ENCODE measurements around the gene TSPO2. TPM values are rescaled to one million over a fixed set of nuclear protein-coding genes. Genes with fewer than 3 reads are reported as not detected.

TSPO2 gene
- total RNA-seq, 1 donor from 2014 or later = 1.0 TPM

DNA sequence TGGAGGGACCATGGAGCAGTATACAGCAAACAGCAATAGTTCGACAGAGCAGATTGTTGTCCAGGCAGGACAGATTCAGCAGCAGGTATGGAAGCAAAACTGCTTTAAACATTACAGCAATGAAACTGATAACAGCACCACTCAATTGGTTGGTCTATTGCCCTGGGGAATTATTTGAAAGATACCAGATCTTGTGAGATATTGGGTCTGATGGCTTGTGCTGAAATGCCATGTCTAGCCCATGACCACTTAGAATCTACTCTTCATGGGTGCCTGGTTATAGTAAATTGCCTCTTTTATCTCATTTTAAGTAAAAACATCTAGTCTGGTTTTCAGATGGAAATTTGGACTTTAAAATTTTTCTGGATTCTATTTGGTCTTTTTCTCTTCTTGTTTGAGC lies 36.8 kb downstream of the TSPO2 start:
- H3K4me3 ChIP-seq (ENCODE audit: low read length in 3 of 3) = no peak overlapping the region
- no peak overlapping the region for H3K27ac ChIP-seq (ENCODE audit: low read depth, low read length)
- peaks cover 4 to 12% (median 10%) of the 10 kb centered on the region in 3 donors for H3K4me1 ChIP-seq (ENCODE audit: control insufficient read depth in 3 of 3, insufficient read depth in 3 of 3, low read length in 3 of 3)
- no peaks in the 10 kb centered on the region for H3K27me3 ChIP-seq (ENCODE audit: control insufficient read depth in 3 of 3, insufficient read depth in 3 of 3, low read length in 3 of 3)
- H3K9me3 ChIP-seq (ENCODE audit: control insufficient read depth in 3 of 3, low read length in 3 of 3) = no peaks in the 10 kb centered on the region
- H3K9ac ChIP-seq (ENCODE audit: low read depth in 1 of 3, low read length in 3 of 3) = no peak overlapping the region
- H3K36me3 ChIP-seq (ENCODE audit: control insufficient read depth in 3 of 3, insufficient read depth in 3 of 3, low read length in 3 of 3) = peaks cover 3 to 34% (median 16%) of the 10 kb centered on the region in 3 donors

DNA sequence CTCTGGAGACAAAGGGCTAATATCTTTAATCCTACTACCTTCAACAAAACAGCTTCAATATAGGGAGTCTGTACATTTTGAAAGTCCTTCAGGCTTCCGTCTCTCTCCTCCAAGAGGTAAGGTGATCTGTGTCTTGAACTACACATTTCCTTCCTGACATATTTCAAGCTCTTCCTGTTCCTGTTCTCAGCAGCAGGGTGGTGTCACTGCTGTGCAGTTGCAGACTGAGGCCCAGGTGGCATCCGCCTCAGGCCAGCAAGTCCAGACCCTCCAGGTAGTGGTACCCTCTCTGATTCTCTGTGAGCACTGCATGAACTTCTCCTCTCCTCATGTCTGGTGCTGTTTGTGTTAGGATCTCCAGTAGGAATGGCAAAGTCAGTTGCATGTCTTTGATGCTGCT lies 38.4 kb downstream of the TSPO2 start:
- no peak overlapping the region for H3K9ac ChIP-seq (ENCODE audit: low read depth in 1 of 3, low read length in 3 of 3)
- no peaks in the 10 kb centered on the region for H3K27me3 ChIP-seq (ENCODE audit: control insufficient read depth in 3 of 3, insufficient read depth in 3 of 3, low read length in 3 of 3)
- H3K27ac ChIP-seq (ENCODE audit: low read depth, low read length) = no peak overlapping the region
- H3K9me3 ChIP-seq (ENCODE audit: control insufficient read depth in 3 of 3, low read length in 3 of 3) = no peaks in the 10 kb centered on the region
- no peaks in the 10 kb centered on the region for H3K4me1 ChIP-seq (ENCODE audit: control insufficient read depth in 3 of 3, insufficient read depth in 3 of 3, low read length in 3 of 3)
- no peak overlapping the region for H3K4me3 ChIP-seq (ENCODE audit: low read length in 3 of 3)
- H3K36me3 ChIP-seq (ENCODE audit: control insufficient read depth in 3 of 3, insufficient read depth in 3 of 3, low read length in 3 of 3) = peaks cover 8 to 45% (median 25%) of the 10 kb centered on the region in 3 donors

DNA sequence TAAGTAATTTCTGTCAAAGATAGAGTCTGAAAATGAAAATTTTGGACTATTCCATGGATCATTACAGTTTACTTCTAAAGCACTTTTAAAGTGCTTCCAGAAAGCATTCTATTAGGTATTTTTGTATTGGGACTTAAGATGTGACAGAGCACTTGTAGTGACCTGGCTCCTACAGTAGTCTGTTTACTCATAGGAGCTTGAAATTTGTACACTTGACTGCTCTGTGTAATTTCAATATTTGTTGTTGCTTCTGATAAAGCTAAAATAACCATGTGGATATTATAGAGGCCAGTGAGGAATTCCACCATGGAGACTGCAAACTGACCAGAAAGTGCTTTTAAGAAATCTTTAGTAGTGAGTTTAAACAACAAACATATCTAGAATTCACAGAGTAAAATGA lies 40.8 kb downstream of the TSPO2 start:
- no peaks in the 10 kb centered on the region for H3K9me3 ChIP-seq (ENCODE audit: control insufficient read depth in 3 of 3, low read length in 3 of 3)
- H3K27ac ChIP-seq (ENCODE audit: low read depth, low read length) = no peak overlapping the region
- H3K9ac ChIP-seq (ENCODE audit: low read depth in 1 of 3, low read length in 3 of 3) = no peak overlapping the region
- H3K27me3 ChIP-seq (ENCODE audit: control insufficient read depth in 3 of 3, insufficient read depth in 3 of 3, low read length in 3 of 3) = no peaks in the 10 kb centered on the region
- H3K4me3 ChIP-seq (ENCODE audit: low read length in 3 of 3) = no peak overlapping the region
- H3K4me1 ChIP-seq (ENCODE audit: control insufficient read depth in 3 of 3, insufficient read depth in 3 of 3, low read length in 3 of 3) = no peaks in the 10 kb centered on the region
- peaks cover 8 to 51% (median 29%) of the 10 kb centered on the region in 3 donors for H3K36me3 ChIP-seq (ENCODE audit: control insufficient read depth in 3 of 3, insufficient read depth in 3 of 3, low read length in 3 of 3)

DNA sequence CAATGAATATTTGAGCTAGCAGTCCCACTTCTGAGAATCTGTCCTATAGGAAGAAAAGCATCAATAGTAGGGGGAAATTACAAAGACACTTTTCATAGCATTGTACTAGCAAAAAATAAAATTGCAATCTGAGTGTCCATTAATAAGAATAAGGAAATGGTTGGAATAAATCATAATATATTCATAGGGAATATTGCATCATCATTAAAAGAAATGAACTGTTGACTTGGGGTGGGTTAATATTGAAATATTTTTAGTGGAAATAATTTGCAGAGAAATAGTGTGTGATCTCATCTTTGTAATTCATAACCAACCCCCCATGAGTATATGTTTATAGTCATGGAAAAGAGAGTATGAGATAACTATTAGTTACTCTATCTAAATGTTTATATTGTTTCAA lies 42.9 kb downstream of the TSPO2 start:
- Histone ChIP-seq H3K27ac (ENCODE audit: low read depth, low read length) (no peak overlapping the region), H3K4me1 (ENCODE audit: control insufficient read depth in 3 of 3, insufficient read depth in 3 of 3, low read length in 3 of 3) (no peaks in the 10 kb centered on the region), H3K9me3 (ENCODE audit: control insufficient read depth in 3 of 3, low read length in 3 of 3) (no peaks in the 10 kb centered on the region), H3K36me3 (ENCODE audit: control insufficient read depth in 3 of 3, insufficient read depth in 3 of 3, low read length in 3 of 3) (peaks cover 17 to 47% (median 40%) of the 10 kb centered on the region in 3 donors), H3K27me3 (ENCODE audit: control insufficient read depth in 3 of 3, insufficient read depth in 3 of 3, low read length in 3 of 3) (no peaks in the 10 kb centered on the region), H3K9ac (ENCODE audit: low read depth in 1 of 3, low read length in 3 of 3) (no peak overlapping the region), H3K4me3 (ENCODE audit: low read length in 3 of 3) (no peak overlapping the region)

DNA sequence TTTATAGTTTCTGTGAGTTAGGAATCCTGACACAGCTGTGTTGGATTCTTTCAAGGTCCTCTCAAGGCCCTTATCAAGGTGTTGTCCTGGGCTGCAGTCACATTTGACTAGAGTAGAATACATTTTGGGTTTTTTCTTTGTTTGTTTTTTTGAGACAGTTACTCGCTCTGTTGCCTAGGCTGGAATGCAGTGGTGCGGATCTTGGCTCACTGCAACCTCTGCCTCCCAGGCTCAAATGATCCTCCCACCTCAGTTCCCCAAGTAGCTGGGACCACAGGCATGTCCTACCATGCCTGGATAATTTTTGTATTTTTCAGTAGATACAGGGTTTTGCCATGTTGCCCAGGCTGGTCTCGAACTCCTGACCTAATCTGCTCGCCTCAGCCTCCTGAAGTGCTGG lies 46.2 kb downstream of the TSPO2 start:
- no peaks in the 10 kb centered on the region for H3K9me3 ChIP-seq (ENCODE audit: control insufficient read depth in 3 of 3, low read length in 3 of 3)
- H3K27ac ChIP-seq (ENCODE audit: low read depth, low read length) = no peak overlapping the region
- no peak overlapping the region for H3K4me3 ChIP-seq (ENCODE audit: low read length in 3 of 3)
- H3K4me1 ChIP-seq (ENCODE audit: control insufficient read depth in 3 of 3, insufficient read depth in 3 of 3, low read length in 3 of 3) = no peaks in the 10 kb centered on the region
- peaks cover 23 to 62% (median 56%) of the 10 kb centered on the region in 3 donors for H3K36me3 ChIP-seq (ENCODE audit: control insufficient read depth in 3 of 3, insufficient read depth in 3 of 3, low read length in 3 of 3)
- H3K9ac ChIP-seq (ENCODE audit: low read depth in 1 of 3, low read length in 3 of 3) = no peak overlapping the region
- no peaks in the 10 kb centered on the region for H3K27me3 ChIP-seq (ENCODE audit: control insufficient read depth in 3 of 3, insufficient read depth in 3 of 3, low read length in 3 of 3)

DNA sequence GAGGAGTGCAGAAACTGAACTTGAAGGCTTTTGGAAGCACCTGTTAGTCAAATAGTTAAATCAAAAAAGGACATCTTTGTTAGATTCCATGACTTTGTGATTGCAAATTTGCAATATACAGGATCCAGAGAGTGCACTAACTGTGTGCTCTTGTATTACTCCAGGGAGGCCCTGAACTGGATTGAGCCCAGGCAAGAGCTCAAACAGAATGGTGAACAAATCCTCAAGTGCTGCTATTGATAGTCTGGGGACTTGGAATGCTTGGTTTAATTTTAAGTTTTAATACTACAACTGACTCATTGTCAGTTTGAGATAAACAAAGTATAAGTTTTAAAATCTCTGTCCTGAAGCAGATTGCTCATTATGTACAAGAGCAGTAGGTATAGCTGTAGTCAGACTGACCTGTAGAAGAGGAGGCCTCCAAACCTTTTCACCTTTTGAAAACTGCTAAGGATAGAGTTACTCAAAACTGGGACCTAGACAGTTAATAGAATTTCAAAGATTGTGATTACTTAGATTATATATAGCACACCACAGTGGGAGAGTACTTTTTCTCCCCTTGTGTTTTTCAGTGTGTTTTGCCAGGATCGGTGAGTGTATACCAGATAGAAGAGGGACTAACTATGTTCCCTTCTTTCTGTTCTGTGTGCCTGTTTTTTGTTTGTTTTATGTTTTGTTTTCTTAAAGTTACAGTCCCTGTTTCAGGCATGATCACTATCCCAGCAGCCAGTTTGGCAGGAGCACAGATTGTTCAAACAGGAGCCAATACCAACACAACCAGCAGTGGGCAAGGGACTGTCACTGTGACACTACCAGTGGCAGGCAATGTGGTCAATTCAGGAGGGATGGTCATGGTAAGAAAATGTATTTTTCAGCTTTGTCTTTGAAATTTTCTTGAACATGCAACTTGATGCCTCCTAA lies 48.8 kb downstream of the TSPO2 start:
- H3K27me3 ChIP-seq (ENCODE audit: control insufficient read depth in 3 of 3, insufficient read depth in 3 of 3, low read length in 3 of 3) = no peaks in the 10 kb centered on the region
- no peak overlapping the region for H3K27ac ChIP-seq (ENCODE audit: low read depth, low read length)
- H3K9ac ChIP-seq (ENCODE audit: low read depth in 1 of 3, low read length in 3 of 3) = no peak overlapping the region
- H3K9me3 ChIP-seq (ENCODE audit: control insufficient read depth in 3 of 3, low read length in 3 of 3) = no peaks in the 10 kb centered on the region
- H3K4me3 ChIP-seq (ENCODE audit: low read length in 3 of 3) = no peak overlapping the region
- H3K4me1 ChIP-seq (ENCODE audit: control insufficient read depth in 3 of 3, insufficient read depth in 3 of 3, low read length in 3 of 3) = no peaks in the 10 kb centered on the region
- H3K36me3 ChIP-seq (ENCODE audit: control insufficient read depth in 3 of 3, insufficient read depth in 3 of 3, low read length in 3 of 3) = peaks cover 36 to 69% (median 67%) of the 10 kb centered on the region in 3 donors

DNA sequence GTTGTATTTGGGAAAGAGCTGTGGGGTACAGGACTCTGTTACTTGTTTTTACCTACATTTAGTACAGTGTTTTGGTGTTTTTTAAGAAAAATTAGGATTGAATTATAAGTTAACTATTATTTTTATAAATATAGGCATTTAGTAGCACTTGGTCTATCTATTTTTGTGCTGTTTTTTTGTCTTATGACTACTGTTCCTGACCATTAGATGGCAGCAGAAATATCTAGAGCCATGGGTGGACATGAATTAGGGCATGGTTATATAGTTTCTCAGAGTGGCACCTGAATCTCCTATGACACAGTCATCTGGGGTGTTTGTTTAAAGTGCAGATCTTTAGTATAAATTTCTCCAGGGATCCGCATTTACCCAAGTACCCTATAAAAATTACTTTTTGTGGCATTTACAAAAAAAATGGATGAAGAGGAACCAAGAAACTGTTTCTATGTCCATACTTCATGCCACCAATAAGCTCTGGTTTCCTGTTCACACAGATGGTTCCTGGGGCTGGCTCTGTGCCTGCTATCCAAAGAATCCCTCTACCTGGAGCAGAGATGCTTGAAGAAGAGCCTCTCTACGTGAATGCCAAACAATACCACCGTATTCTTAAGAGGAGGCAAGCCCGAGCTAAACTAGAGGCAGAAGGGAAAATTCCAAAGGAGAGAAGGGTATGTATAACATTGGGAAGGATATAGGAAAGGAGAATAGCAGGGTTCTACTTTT lies 50.3 kb downstream of the TSPO2 start:
- Histone ChIP-seq H3K4me3 (ENCODE audit: low read length in 3 of 3) (no peak overlapping the region), H3K9ac (ENCODE audit: low read depth in 1 of 3, low read length in 3 of 3) (no peak overlapping the region), H3K27ac (ENCODE audit: low read depth, low read length) (no peak overlapping the region), H3K36me3 (ENCODE audit: control insufficient read depth in 3 of 3, insufficient read depth in 3 of 3, low read length in 3 of 3) (peaks cover 41 to 84% (median 81%) of the 10 kb centered on the region in 3 donors), H3K4me1 (ENCODE audit: control insufficient read depth in 3 of 3, insufficient read depth in 3 of 3, low read length in 3 of 3) (peaks cover 0 to 1% (median 0%) of the 10 kb centered on the region in 3 donors), H3K27me3 (ENCODE audit: control insufficient read depth in 3 of 3, insufficient read depth in 3 of 3, low read length in 3 of 3) (no peaks in the 10 kb centered on the region), H3K9me3 (ENCODE audit: control insufficient read depth in 3 of 3, low read length in 3 of 3) (no peaks in the 10 kb centered on the region)

DNA sequence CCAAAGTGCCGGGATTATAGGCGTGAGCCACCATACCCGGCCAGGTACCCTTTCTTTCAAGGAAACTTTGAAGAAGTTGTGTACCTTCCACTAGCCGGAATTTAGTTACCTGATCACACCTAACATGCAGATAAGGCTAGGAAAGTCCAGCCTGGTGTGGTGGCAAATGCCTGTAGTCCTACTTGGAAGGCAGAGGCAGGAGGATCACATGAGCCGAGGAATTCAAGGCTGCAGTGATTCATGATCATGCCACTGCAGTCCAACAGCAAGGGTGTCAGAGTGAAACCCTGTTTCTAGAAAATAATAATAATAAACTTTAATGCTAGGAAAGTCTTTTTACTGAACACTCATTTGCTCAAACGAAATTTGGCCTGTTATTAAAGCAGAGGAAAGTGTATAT lies 51.5 kb downstream of the TSPO2 start:
- Histone ChIP-seq H3K4me1 (ENCODE audit: control insufficient read depth in 3 of 3, insufficient read depth in 3 of 3, low read length in 3 of 3) (peaks cover 8 to 12% (median 8%) of the 10 kb centered on the region in 3 donors), H3K9me3 (ENCODE audit: control insufficient read depth in 3 of 3, low read length in 3 of 3) (no peaks in the 10 kb centered on the region)

More for the DNA sequence above, 51.5 kb downstream of the TSPO2 start:
- Histone ChIP-seq H3K36me3 (ENCODE audit: control insufficient read depth in 3 of 3, insufficient read depth in 3 of 3, low read length in 3 of 3) (peaks cover 42 to 92% (median 90%) of the 10 kb centered on the region in 3 donors), H3K9ac (ENCODE audit: low read depth in 1 of 3, low read length in 3 of 3) (no peak overlapping the region), H3K4me3 (ENCODE audit: low read length in 3 of 3) (no peak overlapping the region), H3K27ac (ENCODE audit: low read depth, low read length) (no peak overlapping the region), H3K27me3 (ENCODE audit: control insufficient read depth in 3 of 3, insufficient read depth in 3 of 3, low read length in 3 of 3) (no peaks in the 10 kb centered on the region)

Measured in skeletal muscle tissue (tissue), 4 donors.